IMR-90 (cell line): ENCODE data around the gene RGS12. TPM values are rescaled to one million over a fixed set of nuclear protein-coding genes. Genes with fewer than 3 reads are reported as not detected.

ENCODE experiments used
- ATAC-seq: fragments of 200-7000 bp; cut with Tn5 transposase; 2 replicates; pipeline ENCODE4 v1.9.1; 2020; ENCODE audit warnings: low read depth, mild to moderate bottlenecking, moderate library complexity
- BruUV-seq: library from RNA; stranded (reverse); fragments of 400-500 nt; replicated peaks from 2 replicates; lab custom pipeline; 2021; lab: Mats Ljungman, UMichigan
- CTCF ChIA-PET: fragments of 300-600 bp; formaldehyde crosslinking; extraction: SDS; loops from one replicate; lab custom pipeline; 2021; ENCODE audit warnings: antibody characterized with exemption; lab: Yijun Ruan, JAX
- POLR2A ChIA-PET: fragments of 300-600 bp; sonication (Branson Sonifier 250); formaldehyde crosslinking; loops from one replicate; lab custom pipeline; 2022; ENCODE audit warnings: antibody characterized with exemption; ENCODE audit not compliant: unreplicated experiment; lab: Charles Lee
- DNase-seq: peaks from one replicate; pipeline ENCODE4 v3.0.0; 2013
- H2AFZ ChIP-seq: replicated peaks from 2 replicates; pipeline ENCODE3; 2013; ENCODE audit warnings: low read length, mild to moderate bottlenecking; ENCODE audit not compliant: poor library complexity
- H2AK5ac ChIP-seq: 2 replicates; pipeline ENCODE4 v1.6.1; 2013; ENCODE audit warnings: low read depth, low read length, inconsistent platforms
- H2AK9ac ChIP-seq: replicated peaks from 2 replicates; pipeline ENCODE3; 2013; ENCODE audit warnings: mild to moderate bottlenecking, low read depth, low read length, moderate library complexity; ENCODE audit not compliant: poor library complexity
- H2BK120ac ChIP-seq: 2 replicates; pipeline ENCODE4 v1.6.1; 2013; ENCODE audit warnings: low read depth, low read length, inconsistent platforms
- H2BK15ac ChIP-seq: 3 replicates; pipeline ENCODE4 v1.6.1; 2013; ENCODE audit warnings: low read depth, low read length, inconsistent platforms
- H2BK20ac ChIP-seq: 2 replicates; pipeline ENCODE4 v1.6.1; 2013; ENCODE audit warnings: low read depth, mild to moderate bottlenecking, inconsistent platforms, low read length, moderate library complexity
- H2BK5ac ChIP-seq: 2 replicates; pipeline ENCODE4 v1.6.1; 2013; ENCODE audit warnings: mild to moderate bottlenecking, low read depth, low read length, inconsistent platforms; ENCODE audit not compliant: poor library complexity, severe bottlenecking
- H3K14ac ChIP-seq: replicated peaks from 2 replicates; pipeline ENCODE4 v1.6.1; 2013; ENCODE audit warnings: low read depth, low read length, inconsistent platforms
- H3K18ac ChIP-seq: 2 replicates; pipeline ENCODE4 v1.6.1; 2013; ENCODE audit warnings: low read depth, low read length, control low read depth
- H3K23ac ChIP-seq: 2 replicates; pipeline ENCODE4 v1.6.1; 2013; ENCODE audit warnings: low read depth, low read length, inconsistent platforms
- H3K27ac ChIP-seq: 2 replicates; pipeline ENCODE4 v1.5.1; 2013; ENCODE audit warnings: mild to moderate bottlenecking, control low read depth, low read length; ENCODE audit not compliant: insufficient read depth
- H3K27me3 ChIP-seq: 2 replicates; pipeline ENCODE4 v1.6.1; 2013; ENCODE audit warnings: low read length; ENCODE audit not compliant: control insufficient read depth, insufficient read depth
- H3K36me3 ChIP-seq: 2 replicates; pipeline ENCODE4 v1.6.1; 2013; ENCODE audit warnings: low read length, mixed read lengths; ENCODE audit not compliant: control insufficient read depth, insufficient read depth
- H3K4ac ChIP-seq: 2 replicates; pipeline ENCODE4 v1.6.1; 2013; ENCODE audit warnings: low read depth, low read length, inconsistent platforms
- H3K4me1 ChIP-seq: 2 replicates; pipeline ENCODE4 v1.6.1; 2013; ENCODE audit warnings: low read length, mixed read lengths; ENCODE audit not compliant: control insufficient read depth, insufficient read depth
- H3K4me2 ChIP-seq: 2 replicates; pipeline ENCODE4 v1.6.1; 2013; ENCODE audit warnings: low read depth, mild to moderate bottlenecking, control low read depth, low read length, moderate library complexity
- H3K4me3 ChIP-seq: 2 replicates; pipeline ENCODE4 v1.5.1; 2013; ENCODE audit warnings: low read depth, mild to moderate bottlenecking, control low read depth, low read length, moderate library complexity; ENCODE audit not compliant: insufficient read depth
- H3K56ac ChIP-seq: 2 replicates; pipeline ENCODE4 v1.6.1; 2013; ENCODE audit warnings: low read length, inconsistent platforms; ENCODE audit not compliant: insufficient read depth; ENCODE audit errors: extremely low read depth
- H3K79me1 ChIP-seq, 2 experiments: 2 replicates each; pipeline ENCODE4 v1.6.1; 2013; ENCODE audit warnings: low read length in 2 of 2, inconsistent platforms in 1 of 2, low read depth in 1 of 2
- H3K9ac ChIP-seq: 2 replicates; pipeline ENCODE4 v1.6.1; 2013; ENCODE audit warnings: low read depth, low read length, control low read depth
- H3K9me1 ChIP-seq: 2 replicates; pipeline ENCODE4 v1.6.1; 2013; ENCODE audit warnings: low read length, inconsistent platforms; ENCODE audit not compliant: insufficient read depth
- H3K9me3 ChIP-seq: 2 replicates; pipeline ENCODE4 v1.6.1; 2013; ENCODE audit warnings: low read length; ENCODE audit not compliant: control insufficient read depth, insufficient read depth
- H4K20me1 ChIP-seq: 2 replicates; pipeline ENCODE4 v1.6.1; 2013; ENCODE audit warnings: low read length, inconsistent platforms; ENCODE audit not compliant: insufficient read depth
- H4K5ac ChIP-seq: 2 replicates; pipeline ENCODE4 v1.6.1; 2013; ENCODE audit warnings: mild to moderate bottlenecking, low read depth, low read length, control low read depth
- H4K8ac ChIP-seq, 2 experiments: 2 replicates each; pipeline ENCODE4 v1.6.1; 2013; ENCODE audit warnings: low read depth in 2 of 2, low read length in 2 of 2, control low read depth in 1 of 2, inconsistent platforms in 1 of 2
- H4K91ac ChIP-seq: 2 replicates; pipeline ENCODE4 v1.6.1; 2013; ENCODE audit warnings: low read depth, low read length, inconsistent platforms; ENCODE audit not compliant: insufficient read depth
- BHLHE40 ChIP-seq: fragments of 150-350 bp; IDR thresholded peaks from 2 replicates; pipeline ENCODE4 v1.6.1; 2016; ENCODE audit warnings: mild to moderate bottlenecking, low read depth, low read length
- CEBPB ChIP-seq: IDR thresholded peaks from 2 replicates; pipeline ENCODE4 v1.6.1; 2012; ENCODE audit warnings: low read depth, low read length, improper control_type of control experiment
- CHD1 ChIP-seq: IDR thresholded peaks from 2 replicates; pipeline ENCODE4 v1.6.1; 2012; ENCODE audit warnings: low read depth, low read length, improper control_type of control experiment
- CTCF ChIP-seq: conservative IDR thresholded peaks from 2 replicates; pipeline ENCODE4 v1.5.1; 2012; ENCODE audit warnings: mild to moderate bottlenecking, low read depth, low read length, improper control_type of control experiment
- ELK1 ChIP-seq: fragments of 150-350 bp; IDR thresholded peaks from 2 replicates; pipeline ENCODE4 v1.6.1; 2016; ENCODE audit warnings: low read depth, mild to moderate bottlenecking, low read length, moderate library complexity, borderline replicate concordance
- FOS ChIP-seq: fragments of 150-350 bp; IDR thresholded peaks from 2 replicates; pipeline ENCODE4 v1.6.1; 2016; ENCODE audit warnings: low read depth, low read length
- MAFK ChIP-seq: IDR thresholded peaks from 2 replicates; pipeline ENCODE4 v1.6.1; 2012; ENCODE audit warnings: low read depth, low read length, improper control_type of control experiment
- MAZ ChIP-seq: IDR thresholded peaks from 2 replicates; pipeline ENCODE4 v1.6.1; 2012; ENCODE audit warnings: low read depth, mild to moderate bottlenecking, low read length, improper control_type of control experiment, moderate library complexity, borderline replicate concordance
- MXI1 ChIP-seq: IDR thresholded peaks from 2 replicates; pipeline ENCODE4 v1.6.1; 2012; ENCODE audit warnings: low read depth, mild to moderate bottlenecking, low read length, moderate library complexity, borderline replicate concordance
- POLR2A ChIP-seq: IDR thresholded peaks from 2 replicates; pipeline ENCODE4 v1.6.1; 2012; ENCODE audit warnings: mild to moderate bottlenecking, low read depth, low read length
- RAD21 ChIP-seq: IDR thresholded peaks from 2 replicates; pipeline ENCODE4 v1.6.1; 2012; ENCODE audit warnings: low read length, improper control_type of control experiment
- RCOR1 ChIP-seq: IDR thresholded peaks from 2 replicates; pipeline ENCODE4 v1.6.1; 2012; ENCODE audit warnings: mild to moderate bottlenecking, low read length, improper control_type of control experiment; ENCODE audit not compliant: insufficient replicate concordance
- RFX5 ChIP-seq: IDR thresholded peaks from 2 replicates; pipeline ENCODE4 v1.8.0; 2012; ENCODE audit warnings: low read depth, mild to moderate bottlenecking, low read length, moderate library complexity
- SMC3 ChIP-seq: fragments of 150-350 bp; IDR thresholded peaks from 2 replicates; pipeline ENCODE4 v1.6.1; 2016; ENCODE audit warnings: low read depth, mild to moderate bottlenecking, antibody characterized with exemption, low read length, moderate library complexity
- USF2 ChIP-seq: fragments of 150-350 bp; IDR thresholded peaks from 2 replicates; pipeline ENCODE4 v1.6.1; 2017; ENCODE audit warnings: mild to moderate bottlenecking, antibody characterized with exemption, low read length, low read depth
- WGBS, 2 experiments: methylation state at CpG; one replicate each; pipeline versions ENCODE4 v1.1.5 to v1.1.7; 2013; ENCODE audit warnings: missing lambda C conversion rate in 2 of 2; ENCODE audit not compliant: insufficient read length in 1 of 2; ENCODE audit errors: extremely low coverage in 2 of 2; 5-methylcytosine and 5-hydroxymethylcytosine counted together
- dilution Hi-C: fragments of 300-500 bp; cut with HindIII; formaldehyde crosslinking; loops from one replicate; pipeline ENCODE4 v1.14.3; 2018; ENCODE audit warnings: low sequenced_read_pairs; ENCODE audit not compliant: unreplicated experiment
- in situ Hi-C: fragments of 300-500 bp; cut with MboI; formaldehyde crosslinking; loops from 3 replicates; pipeline ENCODE4 v1.14.3; 2019; ENCODE audit warnings: low sequenced_read_pairs, inconsistent platforms, mixed read lengths
- intact Hi-C: fragments of 100-400 bp; cut with micrococcal nuclease; formaldehyde crosslinking; loops from 2 replicates; pipeline ENCODE4 v1.10.0; 2022
- polyA plus RNA-seq, 3 experiments: library from polyadenylated mRNA; depleted of rRNA; stranded (reverse); fragments of >200 nt; gene quantifications; 2 replicates each; pipeline ENCODE4 v1.2.3, GENCODE V29; 2012; ENCODE audit warnings: low replicate concordance in 1 of 3
- total RNA-seq: library from RNA; depleted of rRNA; stranded (reverse); fragments of >200 nt; gene quantifications from 2 replicates; pipeline ENCODE4 v1.2.3, GENCODE V29; 2012

The RGS12 gene
- total and polyA plus RNA-seq, 2 of the 4 experiments (the other 2 are of a cell fraction) = 11.8 to 12.0 TPM

- Histone ChIP-seq H2BK5ac (no peak overlapping the region), H3K4me2 (no peak overlapping the region), H2AK9ac (no peak overlapping the region), H3K4me1 (no peaks in the 10 kb centered on the region), H2AK5ac (no peak overlapping the region), H4K8ac (no peak overlapping the region), H2BK120ac (no peak overlapping the region), H4K20me1 (no peaks in the 10 kb centered on the region), H3K4ac (no peak overlapping the region), H3K56ac (no peak overlapping the region), H3K9me1 (no peaks in the 10 kb centered on the region), H3K14ac (no peak overlapping the region), H3K27me3 (peaks cover 21% of the 10 kb centered on the region), H3K18ac (no peak overlapping the region), H3K9me3 (no peaks in the 10 kb centered on the region), H4K91ac (no peak overlapping the region), H4K5ac (no peak overlapping the region), H3K9ac (no peak overlapping the region), H2BK20ac (no peak overlapping the region), H3K36me3 (no peaks in the 10 kb centered on the region), H3K4me3 (no peak overlapping the region), H2BK15ac (no peak overlapping the region), H3K79me1 (no peaks in the 10 kb centered on the region), H3K23ac (no peak overlapping the region), H3K27ac (no peak overlapping the region), H2AFZ (no peak overlapping the region)
- BruUV-seq = no TSS peak
- ChIA-PET POLR2A (no interaction called here), CTCF (no interaction called here)
- dilution Hi-C loops (no loop called here), intact Hi-C loops (no loop called here), in situ Hi-C loops (no loop called here)
- WGBS, 2 experiments = 79% methylated on average over 13 of the region's 23 CpGs; no CpG with 5 or more reads in 1 of the 2 experiments
- ATAC-seq (no peak), DNase-seq (no peak)
- TF ChIP-seq MAFK = no peak
- TF ChIP-seq FOS = no peak
- TF ChIP-seq USF2 = no peak
- no peak for TF ChIP-seq CTCF
- TF ChIP-seq CHD1 = no peak
- TF ChIP-seq SMC3 = no peak
- no peak for TF ChIP-seq RAD21
- no peak for TF ChIP-seq RFX5
- no peak for TF ChIP-seq BHLHE40
- no peak for TF ChIP-seq RCOR1
- no peak for TF ChIP-seq ELK1
- no peak for TF ChIP-seq MXI1
- TF ChIP-seq POLR2A = no peak
- no peak for TF ChIP-seq CEBPB
- TF ChIP-seq MAZ = no peak
Measured at GRCh38 chr4:3262208-3263052, 30.4 kb upstream of the RGS12 start.
